Endothelial cell of umbilical vein (primary cell): ENCODE measurements around the gene PVR. TPM values are rescaled to one million over a fixed set of nuclear protein-coding genes. Genes with fewer than 3 reads are reported as not detected.

Experiments used
- BruUV-seq: library from RNA; stranded (reverse); fragments of 400-500 nt; replicated peaks from 2 replicates; lab custom pipeline; 2021; lab: Mats Ljungman, UMichigan
- CTCF ChIA-PET: fragments of 300-600, 350-600 bp; sonication (Branson Sonifier 250); formaldehyde crosslinking; loops from one replicate; lab custom pipeline; 2021; ENCODE audit warnings: antibody characterized with exemption, inconsistent platforms; lab: Charles Lee
- POLR2A ChIA-PET: fragments of 300-600, 350-600 bp; sonication (Branson Sonifier 250); formaldehyde crosslinking; loops from one replicate; lab custom pipeline; 2021; ENCODE audit warnings: antibody characterized with exemption, inconsistent platforms; lab: Charles Lee
- DNase-seq: peaks from one replicate; pipeline ENCODE4 v3.0.0-alpha.2; 2011; ENCODE audit warnings: low read depth, low spot score
- FAIRE-seq: peaks from 2 replicates; lab custom pipeline; 2011; peaks lifted over from hg19 to GRCh38; lab: Jason Lieb, UNC
- H2AFZ ChIP-seq: 2 replicates; pipeline ENCODE4 v1.6.0; 2012; ENCODE audit warnings: low read depth, low read length, control low read depth, inconsistent platforms
- H3K27ac ChIP-seq: 2 replicates; pipeline ENCODE4 v1.5.1; 2011; ENCODE audit warnings: low read depth, mild to moderate bottlenecking, control low read depth, low read length, moderate library complexity; ENCODE audit not compliant: insufficient read depth
- H3K27me3 ChIP-seq, 2 experiments: 2 replicates each; pipeline versions ENCODE4 v1.6.0 to v1.6.1; 2011; ENCODE audit warnings: low read length in 2 of 2, mixed read lengths in 1 of 2; ENCODE audit not compliant: control insufficient read depth in 2 of 2, insufficient read depth in 2 of 2
- H3K36me3 ChIP-seq, 2 experiments: 2 replicates in 1 of 2; 3 replicates in 1 of 2; pipeline ENCODE4 v1.5.1; 2011; ENCODE audit warnings: low read length in 2 of 2, mild to moderate bottlenecking in 1 of 2, moderate library complexity in 1 of 2; ENCODE audit not compliant: control insufficient read depth in 2 of 2, insufficient read depth in 2 of 2; ENCODE audit errors: extremely low read depth in 1 of 2
- H3K4me1 ChIP-seq: 3 replicates; pipeline ENCODE4 v1.5.1; 2011; ENCODE audit warnings: mild to moderate bottlenecking, low read length; ENCODE audit not compliant: control insufficient read depth, insufficient read depth; ENCODE audit errors: extremely low read depth
- H3K4me2 ChIP-seq: 2 replicates; pipeline ENCODE4 v1.6.1; 2011; ENCODE audit warnings: low read length, control low read depth, mixed read lengths; ENCODE audit not compliant: insufficient read depth
- H3K4me3 ChIP-seq, 3 experiments: fragments of 200-600 bp in 1 of 3; sonication (generic), shearing (Covaris generic) in 1 of 3; replicated peaks in 1 of 3; 2 replicates each; pipeline ENCODE4 v1.5.1; 2011 to 2016; ENCODE audit warnings: control low read depth in 3 of 3, low read length in 3 of 3, mild to moderate bottlenecking in 2 of 3, inconsistent platforms in 1 of 3, low read depth in 1 of 3, moderate library complexity in 1 of 3; ENCODE audit not compliant: insufficient read depth in 1 of 3
- H3K79me2 ChIP-seq: 2 replicates; pipeline ENCODE4 v1.6.0; 2012; ENCODE audit warnings: low read length, inconsistent platforms; ENCODE audit not compliant: control insufficient read depth, insufficient read depth
- H3K9ac ChIP-seq: replicated peaks from 2 replicates; pipeline ENCODE3; 2011; ENCODE audit warnings: low read length, control low read depth; ENCODE audit not compliant: insufficient read depth; ENCODE audit errors: extremely low read depth
- H3K9me1 ChIP-seq: replicated peaks from 3 replicates; pipeline ENCODE4 v1.6.0; 2011; ENCODE audit warnings: mild to moderate bottlenecking, low read length; ENCODE audit not compliant: control insufficient read depth, insufficient read depth; ENCODE audit errors: extremely low read depth
- H3K9me3 ChIP-seq: replicated peaks from 2 replicates; pipeline ENCODE4 v1.5.1; 2012; ENCODE audit warnings: low read length, inconsistent platforms; ENCODE audit not compliant: control insufficient read depth, insufficient read depth
- H4K20me1 ChIP-seq: replicated peaks from 2 replicates; pipeline ENCODE3; 2011; ENCODE audit warnings: mild to moderate bottlenecking, low read length; ENCODE audit not compliant: control insufficient read depth, insufficient read depth; ENCODE audit errors: extremely low read depth
- CTCF ChIP-seq, 2 donors: IDR thresholded peaks; 1 replicate in 1 of 2; 2 replicates in 1 of 2; pipeline ENCODE4 v1.5.1; 2011; ENCODE audit warnings: low read length in 2 of 2, mild to moderate bottlenecking in 2 of 2, moderate library complexity in 2 of 2, control low read depth in 1 of 2, inconsistent platforms in 1 of 2, low read depth in 1 of 2; ENCODE audit not compliant: insufficient read depth in 1 of 2; ENCODE audit errors: extremely low read depth in 1 of 2
- EZH2 ChIP-seq: IDR thresholded peaks from 2 replicates; pipeline ENCODE4 v1.6.1; 2012; ENCODE audit warnings: borderline replicate concordance, low read depth, mild to moderate bottlenecking, moderate library complexity, low read length, inconsistent platforms; ENCODE audit not compliant: severe bottlenecking
- FOS ChIP-seq: IDR thresholded peaks from 2 replicates; pipeline ENCODE4 v1.6.1; 2011; ENCODE audit warnings: mild to moderate bottlenecking, low read length, moderate library complexity, borderline replicate concordance; ENCODE audit not compliant: insufficient read depth
- GATA2 ChIP-seq: IDR thresholded peaks from 2 replicates; pipeline ENCODE4 v1.7.0; 2011; ENCODE audit warnings: low read depth, mild to moderate bottlenecking, moderate library complexity, mixed read lengths, low read length; ENCODE audit not compliant: insufficient read length, insufficient read depth
- JUN ChIP-seq: IDR thresholded peaks from 2 replicates; pipeline ENCODE4 v1.6.1; 2011; ENCODE audit warnings: borderline replicate concordance, low read depth; ENCODE audit not compliant: insufficient read length, insufficient read depth
- MAX ChIP-seq: IDR thresholded peaks from 2 replicates; pipeline ENCODE4 v1.6.1; 2011; ENCODE audit not compliant: insufficient read depth, insufficient read length
- MYC ChIP-seq: IDR thresholded peaks from one replicate; pipeline ENCODE4 v1.6.1; 2011; ENCODE audit warnings: mild to moderate bottlenecking, low read depth, low read length
- POLR2A ChIP-seq: IDR thresholded peaks from 2 replicates; pipeline ENCODE4 v1.6.1; 2012; ENCODE audit warnings: low read depth, mild to moderate bottlenecking, control low read depth, low read length
- POLR2AphosphoS5 ChIP-seq: IDR thresholded peaks from 2 replicates; pipeline ENCODE4 v1.6.1; 2012; ENCODE audit warnings: low read depth, mild to moderate bottlenecking, control low read depth, low read length, moderate library complexity; ENCODE audit not compliant: insufficient read depth
- dilution Hi-C: fragments of 300-500 bp; cut with MboI; formaldehyde crosslinking; loops from one replicate; pipeline ENCODE4 v1.15.0; 2019; ENCODE audit warnings: low sequenced_read_pairs; ENCODE audit not compliant: extremely low pct_ligation_motif_present
- intact Hi-C: fragments of 100-400 bp; cut with micrococcal nuclease; formaldehyde crosslinking; loops from one replicate; pipeline ENCODE4 v1.10.0; 2022
- polyA plus RNA-seq, 4 experiments: library from polyadenylated mRNA; depleted of rRNA in 3 of 4; stranded (reverse) in 3 of 4; unstranded in 1 of 4; fragments of >200 nt; gene quantifications; 2 replicates each; pipeline versions ENCODE4 v1.2.1 to v1.2.3, GENCODE V29; 2011 to 2012; ENCODE audit warnings: missing spikeins in 1 of 4
- total RNA-seq: library from RNA; stranded (reverse); gene quantifications from 2 replicates; pipeline ENCODE4 v1.2.3, GENCODE V29; 2021

PVR gene
- total and polyA plus RNA-seq, 2 donors (not counting 3 experiments of a cell fraction or from before 2014, with no cell fraction given): 133 to 226 TPM

- Histone ChIP-seq H3K9me1 (no peaks in the 10 kb centered on the region), H3K4me3 (no peak overlapping the region), H3K4me2 (no peak overlapping the region), H3K27ac (no peak overlapping the region), H2AFZ (no peak overlapping the region), H3K9ac (no peak overlapping the region), H3K4me1 (peaks cover 12% of the 10 kb centered on the region), H3K36me3 (no peaks in the 10 kb centered on the region), H4K20me1 (no peaks in the 10 kb centered on the region), H3K9me3 (no peaks in the 10 kb centered on the region), H3K27me3 (no peaks in the 10 kb centered on the region), H3K79me2 (no peaks in the 10 kb centered on the region)
- BruUV-seq: no TSS peak
- intact Hi-C loops: no loop called here
- TF ChIP-seq CTCF (IDR thresholded peaks at IDR 0.05; ENCODE audit: extremely low read depth in 1 of 2, insufficient read depth in 1 of 2, low read depth in 1 of 2, low read length in 2 of 2): no peak
- TF ChIP-seq GATA2: no peak
- TF ChIP-seq EZH2: no peak
- TF ChIP-seq MAX: no peak
- no peak for TF ChIP-seq POLR2AphosphoS5
- no peak for TF ChIP-seq FOS
- no peak for TF ChIP-seq JUN
- TF ChIP-seq MYC: no peak
- no peak for TF ChIP-seq POLR2A
- dilution Hi-C loops: no loop called here
- ChIA-PET CTCF (interaction anchor here (0.8 to 3.3 kb wide), 7 partner anchors 12 to 135 kb away, joined by 3 to 19 read pairs (median 4); no protein-coding TSS in a partner anchor), POLR2A (no interaction called here)
- DNase-seq: no peak
- FAIRE-seq: no peak
Observed at GRCh38 chr19:44635581-44636438, 7.9 kb upstream of the PVR start.
